Mammary epithelial cell (primary cell): ENCODE data around the gene TMTC1.

Experiments used
- EZH2 ChIP-seq: IDR thresholded peaks from 2 replicates; pipeline ENCODE4 v1.6.1; 2012; ENCODE audit warnings: low read length, inconsistent platforms, borderline replicate concordance
- TF ChIP-seq, protein P1 (sequence below), 2 donors: IDR thresholded peaks in 1 of 2; conservative IDR thresholded peaks in 1 of 2; 2 replicates each; pipeline ENCODE4 v1.5.1; 2011 to 2012; ENCODE audit warnings: inconsistent platforms in 2 of 2, low read length in 2 of 2, mild to moderate bottlenecking in 2 of 2, control low read depth in 1 of 2, low read depth in 1 of 2; ENCODE audit not compliant: insufficient read depth in 1 of 2; ENCODE audit errors: extremely low read depth in 1 of 2

DNA sequence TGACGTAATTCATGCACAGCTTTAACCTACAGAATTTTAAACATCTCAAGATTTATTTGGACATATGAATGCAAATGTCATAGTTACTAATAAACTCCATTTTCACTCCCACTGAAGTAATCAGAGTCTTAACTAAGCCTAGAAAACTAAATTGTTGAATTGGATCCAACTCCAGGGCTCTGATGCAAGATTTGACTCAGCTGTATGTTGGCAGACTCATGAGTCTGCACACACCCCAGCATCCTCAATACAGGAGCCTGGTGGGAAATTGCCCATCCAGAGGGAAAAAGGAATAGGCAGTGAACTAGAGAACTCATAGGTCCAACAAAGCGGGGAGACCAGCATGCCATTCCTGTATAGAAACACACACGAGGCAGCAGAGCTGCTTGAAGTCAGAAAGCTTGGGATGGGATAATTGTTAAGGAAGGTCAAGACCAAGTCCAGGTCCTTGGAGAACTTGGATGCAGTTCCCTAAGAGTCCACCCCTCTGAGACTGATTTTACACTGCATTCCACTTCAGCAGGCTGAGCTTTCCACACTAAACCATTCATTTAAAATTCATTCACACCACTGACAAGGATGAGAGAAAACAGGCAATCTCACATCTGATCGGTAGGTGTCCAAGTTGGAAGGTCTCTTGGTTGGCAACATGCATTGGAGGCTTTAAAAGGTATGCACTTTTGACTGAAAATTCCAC, 14.4 kb downstream of the TMTC1 start:
- TF ChIP-seq, protein P1, sequence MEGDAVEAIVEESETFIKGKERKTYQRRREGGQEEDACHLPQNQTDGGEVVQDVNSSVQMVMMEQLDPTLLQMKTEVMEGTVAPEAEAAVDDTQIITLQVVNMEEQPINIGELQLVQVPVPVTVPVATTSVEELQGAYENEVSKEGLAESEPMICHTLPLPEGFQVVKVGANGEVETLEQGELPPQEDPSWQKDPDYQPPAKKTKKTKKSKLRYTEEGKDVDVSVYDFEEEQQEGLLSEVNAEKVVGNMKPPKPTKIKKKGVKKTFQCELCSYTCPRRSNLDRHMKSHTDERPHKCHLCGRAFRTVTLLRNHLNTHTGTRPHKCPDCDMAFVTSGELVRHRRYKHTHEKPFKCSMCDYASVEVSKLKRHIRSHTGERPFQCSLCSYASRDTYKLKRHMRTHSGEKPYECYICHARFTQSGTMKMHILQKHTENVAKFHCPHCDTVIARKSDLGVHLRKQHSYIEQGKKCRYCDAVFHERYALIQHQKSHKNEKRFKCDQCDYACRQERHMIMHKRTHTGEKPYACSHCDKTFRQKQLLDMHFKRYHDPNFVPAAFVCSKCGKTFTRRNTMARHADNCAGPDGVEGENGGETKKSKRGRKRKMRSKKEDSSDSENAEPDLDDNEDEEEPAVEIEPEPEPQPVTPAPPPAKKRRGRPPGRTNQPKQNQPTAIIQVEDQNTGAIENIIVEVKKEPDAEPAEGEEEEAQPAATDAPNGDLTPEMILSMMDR (conservative IDR thresholded peaks at IDR 0.05 in 1 of 2, IDR thresholded peaks at IDR 0.05 in 1 of 2; ENCODE audit: extremely low read depth in 1 of 2, insufficient read depth in 1 of 2, low read depth in 1 of 2, low read length in 2 of 2), result peak; percentile 11 to 18
- no peak for TF ChIP-seq EZH2
